Mammary epithelial cell (primary cell): Measurements from ENCODE around the gene ZHX3.

Experiments
- EZH2 ChIP-seq: IDR thresholded peaks from 2 replicates; pipeline ENCODE4 v1.6.1; 2012; ENCODE audit warnings: low read length, inconsistent platforms, borderline replicate concordance
- TF ChIP-seq, protein P1 (sequence below), 2 donors: IDR thresholded peaks in 1 of 2; conservative IDR thresholded peaks in 1 of 2; 2 replicates each; pipeline ENCODE4 v1.5.1; 2011 to 2012; ENCODE audit warnings: inconsistent platforms in 2 of 2, low read length in 2 of 2, mild to moderate bottlenecking in 2 of 2, control low read depth in 1 of 2, low read depth in 1 of 2; ENCODE audit not compliant: insufficient read depth in 1 of 2; ENCODE audit errors: extremely low read depth in 1 of 2

DNA sequence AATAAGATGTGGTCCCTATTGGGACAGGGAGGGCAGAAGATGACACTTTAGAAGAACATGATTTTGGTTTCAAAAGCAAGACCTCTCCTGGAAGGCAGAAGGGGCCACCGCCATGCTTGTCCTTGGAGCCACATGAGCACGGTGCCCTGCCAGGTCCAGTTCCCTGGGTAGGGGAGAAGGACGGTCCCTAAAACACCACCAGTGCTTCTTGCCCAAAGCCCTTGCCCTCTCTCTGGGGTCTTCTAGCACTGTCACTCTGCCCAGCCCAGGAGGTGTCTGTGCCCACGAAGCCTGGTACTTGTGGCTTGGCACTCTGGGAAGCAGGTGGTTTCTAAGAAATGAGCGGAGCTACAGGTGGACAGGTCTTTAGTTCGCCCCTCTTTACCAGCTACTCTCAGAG lies 134.1 kb downstream of the ZHX3 start:
- TF ChIP-seq EZH2 = no peak
- TF ChIP-seq, protein P1, sequence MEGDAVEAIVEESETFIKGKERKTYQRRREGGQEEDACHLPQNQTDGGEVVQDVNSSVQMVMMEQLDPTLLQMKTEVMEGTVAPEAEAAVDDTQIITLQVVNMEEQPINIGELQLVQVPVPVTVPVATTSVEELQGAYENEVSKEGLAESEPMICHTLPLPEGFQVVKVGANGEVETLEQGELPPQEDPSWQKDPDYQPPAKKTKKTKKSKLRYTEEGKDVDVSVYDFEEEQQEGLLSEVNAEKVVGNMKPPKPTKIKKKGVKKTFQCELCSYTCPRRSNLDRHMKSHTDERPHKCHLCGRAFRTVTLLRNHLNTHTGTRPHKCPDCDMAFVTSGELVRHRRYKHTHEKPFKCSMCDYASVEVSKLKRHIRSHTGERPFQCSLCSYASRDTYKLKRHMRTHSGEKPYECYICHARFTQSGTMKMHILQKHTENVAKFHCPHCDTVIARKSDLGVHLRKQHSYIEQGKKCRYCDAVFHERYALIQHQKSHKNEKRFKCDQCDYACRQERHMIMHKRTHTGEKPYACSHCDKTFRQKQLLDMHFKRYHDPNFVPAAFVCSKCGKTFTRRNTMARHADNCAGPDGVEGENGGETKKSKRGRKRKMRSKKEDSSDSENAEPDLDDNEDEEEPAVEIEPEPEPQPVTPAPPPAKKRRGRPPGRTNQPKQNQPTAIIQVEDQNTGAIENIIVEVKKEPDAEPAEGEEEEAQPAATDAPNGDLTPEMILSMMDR (conservative IDR thresholded peaks at IDR 0.05 in 1 of 2, IDR thresholded peaks at IDR 0.05 in 1 of 2; ENCODE audit: extremely low read depth in 1 of 2, insufficient read depth in 1 of 2, low read depth in 1 of 2, low read length in 2 of 2) = no peak
